HL-60 (cell line): Measurements from ENCODE around the gene MX2.

ENCODE experiments used
- DNase-seq, 2 experiments: peaks; one replicate each; pipeline ENCODE4 v3.0.0-alpha.2; 2010 to 2020; ENCODE audit warnings: low read depth in 1 of 2, low spot score in 1 of 2
- H3K27ac ChIP-seq: fragments of 250-450 bp; sonication (Bioruptor Pico); replicated peaks from 2 replicates; pipeline ENCODE4 v1.5.1; 2020; ENCODE audit warnings: mild to moderate bottlenecking, moderate library complexity
- H3K27me3 ChIP-seq: fragments of 250-450 bp; sonication (Bioruptor Pico); 2 replicates; pipeline ENCODE4 v1.5.1; 2021; ENCODE audit warnings: mild to moderate bottlenecking, moderate library complexity; ENCODE audit not compliant: insufficient read depth, poor library complexity, severe bottlenecking
- H3K4me3 ChIP-seq: replicated peaks from 2 replicates; pipeline ENCODE4 v1.5.1; 2011; ENCODE audit warnings: mild to moderate bottlenecking, control low read depth, low read length; ENCODE audit not compliant: insufficient read depth
- CTCF ChIP-seq: IDR thresholded peaks from one replicate; pipeline ENCODE4 v1.5.1; 2011; ENCODE audit warnings: low read length, control low read depth, inconsistent platforms; ENCODE audit not compliant: insufficient read depth
- GABPA ChIP-seq: IDR thresholded peaks from 2 replicates; pipeline ENCODE4 v1.6.1; 2012; ENCODE audit warnings: low read depth
- POLR2AphosphoS5 ChIP-seq: IDR thresholded peaks from 2 replicates; pipeline ENCODE4 v1.6.1; 2012; ENCODE audit warnings: low read depth
- SPI1 ChIP-seq: IDR thresholded peaks from 2 replicates; pipeline ENCODE4 v1.6.1; 2012; ENCODE audit warnings: low read depth, mild to moderate bottlenecking, borderline replicate concordance
- TF ChIP-seq, protein P1 (sequence below): IDR thresholded peaks from 2 replicates; pipeline ENCODE4 v1.6.1; 2012; ENCODE audit warnings: low read depth; ENCODE audit not compliant: insufficient replicate concordance

The MX2 gene

GRCh38 chr21:41428311-41428710, 66.5 kb downstream of the MX2 start:
- Histone ChIP-seq H3K27me3 (peaks cover 11% of the 10 kb centered on the region), H3K27ac (no peak overlapping the region), H3K4me3 (no peak overlapping the region)
- TF ChIP-seq POLR2AphosphoS5 (no peak), CTCF (no peak), GABPA (no peak), SPI1 (no peak)
- TF ChIP-seq, protein P1, sequence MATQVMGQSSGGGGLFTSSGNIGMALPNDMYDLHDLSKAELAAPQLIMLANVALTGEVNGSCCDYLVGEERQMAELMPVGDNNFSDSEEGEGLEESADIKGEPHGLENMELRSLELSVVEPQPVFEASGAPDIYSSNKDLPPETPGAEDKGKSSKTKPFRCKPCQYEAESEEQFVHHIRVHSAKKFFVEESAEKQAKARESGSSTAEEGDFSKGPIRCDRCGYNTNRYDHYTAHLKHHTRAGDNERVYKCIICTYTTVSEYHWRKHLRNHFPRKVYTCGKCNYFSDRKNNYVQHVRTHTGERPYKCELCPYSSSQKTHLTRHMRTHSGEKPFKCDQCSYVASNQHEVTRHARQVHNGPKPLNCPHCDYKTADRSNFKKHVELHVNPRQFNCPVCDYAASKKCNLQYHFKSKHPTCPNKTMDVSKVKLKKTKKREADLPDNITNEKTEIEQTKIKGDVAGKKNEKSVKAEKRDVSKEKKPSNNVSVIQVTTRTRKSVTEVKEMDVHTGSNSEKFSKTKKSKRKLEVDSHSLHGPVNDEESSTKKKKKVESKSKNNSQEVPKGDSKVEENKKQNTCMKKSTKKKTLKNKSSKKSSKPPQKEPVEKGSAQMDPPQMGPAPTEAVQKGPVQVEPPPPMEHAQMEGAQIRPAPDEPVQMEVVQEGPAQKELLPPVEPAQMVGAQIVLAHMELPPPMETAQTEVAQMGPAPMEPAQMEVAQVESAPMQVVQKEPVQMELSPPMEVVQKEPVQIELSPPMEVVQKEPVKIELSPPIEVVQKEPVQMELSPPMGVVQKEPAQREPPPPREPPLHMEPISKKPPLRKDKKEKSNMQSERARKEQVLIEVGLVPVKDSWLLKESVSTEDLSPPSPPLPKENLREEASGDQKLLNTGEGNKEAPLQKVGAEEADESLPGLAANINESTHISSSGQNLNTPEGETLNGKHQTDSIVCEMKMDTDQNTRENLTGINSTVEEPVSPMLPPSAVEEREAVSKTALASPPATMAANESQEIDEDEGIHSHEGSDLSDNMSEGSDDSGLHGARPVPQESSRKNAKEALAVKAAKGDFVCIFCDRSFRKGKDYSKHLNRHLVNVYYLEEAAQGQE = no peak
- DNase-seq = no peak

DNA sequence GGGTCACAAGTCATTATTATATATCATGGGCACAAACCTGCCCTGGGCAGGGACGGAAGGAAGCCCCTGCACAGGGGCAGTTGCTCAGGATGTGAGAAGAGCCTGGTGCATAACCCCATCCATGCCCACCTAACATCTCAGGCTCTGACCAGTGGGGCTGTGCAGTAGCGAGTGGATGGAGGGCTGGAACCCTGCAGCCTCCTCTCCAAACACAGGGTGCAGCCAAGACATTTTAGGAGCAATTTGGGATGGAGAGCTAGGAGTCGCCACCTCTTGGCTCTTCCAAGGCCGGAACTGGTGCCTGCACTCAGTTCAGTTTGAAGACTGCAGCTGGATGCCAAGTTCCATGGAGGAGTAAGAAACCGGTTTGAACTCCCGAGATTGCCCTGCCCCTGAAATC, 67.0 kb downstream of the MX2 start:
- Histone ChIP-seq H3K27me3 (peaks cover 11% of the 10 kb centered on the region), H3K4me3 (no peak overlapping the region), H3K27ac (no peak overlapping the region)
- TF ChIP-seq SPI1 = no peak
- no peak for DNase-seq

DNA sequence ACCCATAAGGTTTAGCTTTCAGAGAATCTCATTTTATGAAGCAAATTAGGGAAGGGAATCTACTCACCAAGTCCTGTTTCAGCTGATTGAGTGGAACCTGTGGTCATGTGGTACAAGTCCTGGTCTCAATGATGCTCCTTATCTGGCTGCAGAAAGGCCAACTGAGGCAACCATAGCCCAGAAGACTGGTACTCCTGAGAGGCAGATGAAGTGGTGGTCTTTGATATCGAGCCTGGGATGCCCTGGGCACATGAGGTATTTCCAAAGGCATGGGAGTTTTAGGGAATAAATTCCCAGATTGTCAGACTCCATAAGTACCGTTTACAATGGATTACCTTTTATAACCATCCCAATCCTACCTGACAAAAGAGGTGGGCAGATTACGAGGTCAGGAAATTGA, 67.5 kb downstream of the MX2 start:
- Histone ChIP-seq H3K4me3 (no peak overlapping the region), H3K27ac (no peak overlapping the region), H3K27me3 (peaks cover 11% of the 10 kb centered on the region)
- DNase-seq = no peak
- TF ChIP-seq POLR2AphosphoS5 (no peak), GABPA (no peak), SPI1 (no peak), CTCF (no peak)
- TF ChIP-seq, protein P1 = no peak

GRCh38 chr21:41429925-41430491, 68.2 kb downstream of the MX2 start:
- no peak overlapping the region for H3K27ac ChIP-seq
- no peak overlapping the region for H3K4me3 ChIP-seq
- DNase-seq = no peak
- TF ChIP-seq POLR2AphosphoS5 (no peak), SPI1 (no peak), CTCF (no peak), GABPA (no peak)
- TF ChIP-seq, protein P1 = no peak
- peaks cover 11% of the 10 kb centered on the region for H3K27me3 ChIP-seq
